Activated naive CD4-positive, alpha-beta T cell treated with anti-CD3 and anti-CD28 coated beads for 36 hours (primary cell): ENCODE measurements around the gene ZFYVE9. TPM values are rescaled to one million over a fixed set of nuclear protein-coding genes. Genes with fewer than 3 reads are reported as not detected.
"Not testable (repeated sequence)": the region's sequence is repeated elsewhere in the genome, so short reads cannot be mapped to it uniquely, and the experiment has no call there.

Experiments used
- CTCF ChIA-PET: fragments of 350-600 bp; sonication (Branson Sonifier 250); formaldehyde crosslinking; loops from one replicate; lab custom pipeline; 2021; ENCODE audit warnings: antibody characterized with exemption; lab: Charles Lee
- DNase-seq: peaks from one replicate; pipeline ENCODE4 v3.0.0-alpha.2; 2020
- H3K27ac Mint-ChIP-seq: one replicate; pipeline ENCODE4 v1.8.0; 2021; ENCODE audit warnings: mild to moderate bottlenecking, mixed read lengths
- H3K27me3 Mint-ChIP-seq: one replicate; pipeline ENCODE4 v1.8.0; 2021; ENCODE audit warnings: low read depth, mixed read lengths
- H3K36me3 Mint-ChIP-seq: one replicate; pipeline ENCODE4 v1.8.0; 2021; ENCODE audit warnings: low read depth, mixed read lengths
- H3K4me1 Mint-ChIP-seq: one replicate; pipeline ENCODE4 v1.8.0; 2021; ENCODE audit warnings: low read depth, mixed read lengths
- H3K4me3 Mint-ChIP-seq: one replicate; pipeline ENCODE4 v1.8.0; 2021; ENCODE audit warnings: mild to moderate bottlenecking, moderate library complexity, mixed read lengths
- H3K9me3 Mint-ChIP-seq: one replicate; pipeline ENCODE4 v1.8.0; 2021; ENCODE audit warnings: mixed read lengths
- intact Hi-C: fragments of 100-400 bp; cut with micrococcal nuclease; formaldehyde crosslinking; loops from one replicate; pipeline ENCODE4 v1.15.1; 2023
- total RNA-seq, 2 experiments: library from RNA; stranded (reverse); gene quantifications; one replicate each; pipeline ENCODE4 v1.2.3, GENCODE V29; 2021

Gene ZFYVE9
- total RNA-seq, 2 experiments from 2014 or later = 3.0 to 3.5 TPM

DNA sequence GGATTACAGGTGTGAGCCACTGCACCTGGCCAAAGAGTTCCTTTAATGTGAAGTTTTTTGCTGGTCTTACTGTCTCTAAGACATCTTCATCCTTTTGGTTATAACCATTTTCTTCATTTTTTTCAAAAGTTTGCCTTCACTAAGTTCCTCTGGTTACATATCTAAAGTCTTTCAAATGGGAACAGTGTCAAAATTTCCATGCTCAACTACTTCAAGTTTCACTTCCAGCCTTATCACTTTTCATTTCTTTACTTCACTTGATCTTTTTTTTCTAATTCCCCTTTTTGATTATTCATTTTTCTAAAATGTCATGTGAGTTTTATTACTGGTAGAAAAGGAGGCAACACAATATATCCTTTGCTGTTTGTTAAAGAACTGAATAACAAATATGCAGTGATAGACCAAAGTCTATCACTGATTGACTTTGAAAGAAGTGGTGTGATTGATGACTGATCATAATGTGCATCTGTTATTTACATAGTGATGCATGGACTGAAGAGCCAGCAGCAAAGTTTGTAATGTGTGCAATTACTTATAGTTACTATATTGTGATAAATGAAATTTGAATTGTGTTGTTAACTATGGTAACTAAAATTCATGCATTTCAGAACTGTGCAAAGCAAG lies 16.0 kb upstream of the ZFYVE9 start:
- intact Hi-C loops = loop anchor here (5.0 kb wide), 1 partner anchor 241 kb away; the partner anchor contains the start of gene CC2D1B
- no peak overlapping the region for H3K4me3 Mint-ChIP-seq

DNA sequence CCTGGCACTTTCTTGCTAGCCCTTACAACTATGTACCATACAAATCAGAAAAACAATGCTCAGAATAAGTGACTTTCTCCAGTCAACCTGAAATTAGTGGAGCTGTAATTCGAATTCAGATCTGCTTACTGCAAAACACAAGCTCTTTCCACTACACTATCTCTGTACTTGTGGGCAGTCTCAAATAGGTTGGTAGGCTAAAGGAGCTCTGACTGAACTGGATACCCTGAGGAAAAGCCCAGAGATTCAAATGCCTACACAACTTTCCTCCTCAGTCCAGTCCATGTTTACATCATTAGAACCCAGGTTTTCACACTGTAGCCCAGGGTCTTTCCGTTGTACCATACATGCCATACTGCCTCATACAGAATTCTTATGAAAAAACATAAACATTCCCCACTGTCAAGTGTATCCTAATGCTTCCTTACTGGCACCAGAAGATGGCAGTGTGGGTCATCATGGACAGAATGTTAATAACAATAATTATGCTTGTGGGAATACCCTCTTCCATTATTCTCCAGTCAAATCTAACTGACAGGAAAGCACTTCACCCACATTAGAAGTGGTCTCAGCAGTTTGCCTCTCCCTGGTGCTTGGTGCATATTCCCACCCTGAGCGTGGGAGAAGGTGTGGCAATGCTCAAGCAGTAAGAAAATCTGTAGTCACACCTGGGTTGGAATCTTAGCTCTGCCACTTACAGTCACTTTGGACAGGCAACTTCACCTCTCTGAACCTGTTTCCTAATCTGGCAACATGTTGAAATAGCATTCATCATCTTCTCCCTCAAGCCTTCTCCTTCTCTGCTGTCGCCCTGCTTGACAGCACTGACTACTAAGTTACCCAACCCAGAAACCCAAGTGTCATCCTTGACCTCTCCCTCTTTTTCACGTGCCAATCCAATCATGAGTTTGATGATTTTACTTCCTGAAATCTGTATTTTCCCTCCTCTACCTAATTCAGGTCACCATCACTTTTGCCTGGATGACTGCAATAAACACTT lies 14.4 kb upstream of the ZFYVE9 start:
- intact Hi-C loops = loop anchor here (1.0 to 5.0 kb wide), 4 partner anchors 169 to 559 kb away; partner anchors contain the start of gene CC2D1B
- H3K4me3 Mint-ChIP-seq = no peak overlapping the region
- peak; percentile 59 for DNase-seq
- peaks cover 16% of the 10 kb centered on the region for H3K4me1 Mint-ChIP-seq
- no peaks in the 10 kb centered on the region for H3K9me3 Mint-ChIP-seq
- no peaks in the 10 kb centered on the region for H3K36me3 Mint-ChIP-seq
- no peak overlapping the region for H3K27ac Mint-ChIP-seq
- peaks cover 11% of the 10 kb centered on the region for H3K27me3 Mint-ChIP-seq
- CTCF ChIA-PET = interaction anchor here (0.6 to 4.5 kb wide), 11 partner anchors 12 to 241 kb away, joined by 3 to 51 read pairs (median 4); no protein-coding TSS in a partner anchor

More for the DNA sequence above, 16.0 kb upstream of the ZFYVE9 start:
- H3K27ac Mint-ChIP-seq = no peak overlapping the region
- H3K9me3 Mint-ChIP-seq = no peaks in the 10 kb centered on the region
- peaks cover 16% of the 10 kb centered on the region for H3K4me1 Mint-ChIP-seq
- no peak for DNase-seq
- peaks cover 9% of the 10 kb centered on the region for H3K27me3 Mint-ChIP-seq
- CTCF ChIA-PET = interaction anchor here (1.0 to 4.5 kb wide), 5 partner anchors 13 to 171 kb away, joined by 4 to 51 read pairs (median 6); no protein-coding TSS in a partner anchor
- no peaks in the 10 kb centered on the region for H3K36me3 Mint-ChIP-seq

DNA sequence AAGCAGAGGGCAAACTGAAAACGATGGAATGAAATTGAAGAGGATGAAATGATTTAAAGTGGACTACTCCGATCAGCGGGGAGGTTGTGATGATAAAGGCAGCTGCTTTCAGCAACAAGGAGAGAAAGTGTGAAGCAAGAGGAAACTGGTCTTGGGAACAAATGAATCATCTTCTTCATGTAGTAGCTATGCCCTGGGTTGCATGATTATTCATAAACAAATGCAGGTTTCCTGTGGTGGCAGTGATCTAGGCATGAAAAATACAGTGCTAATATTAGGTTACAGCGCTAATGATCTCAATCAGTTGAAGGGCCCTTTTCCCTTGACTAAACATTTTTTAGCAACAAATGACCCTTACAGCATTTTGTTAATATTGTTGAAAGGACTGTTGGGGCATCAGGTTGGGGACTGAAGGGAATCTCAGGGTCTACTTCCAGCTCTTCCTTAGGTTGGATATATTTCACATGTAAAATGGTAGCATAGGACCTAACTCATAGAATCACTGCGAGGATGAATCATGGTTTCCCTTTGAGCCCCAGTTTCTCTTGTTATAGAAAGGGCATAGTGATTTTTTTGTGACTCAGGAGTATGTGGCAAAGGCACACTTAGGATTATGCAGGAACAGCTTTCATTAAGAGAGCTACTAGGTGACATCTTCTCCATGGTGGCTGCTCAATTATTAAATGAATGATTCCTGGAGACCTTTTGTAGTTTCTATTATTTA lies 1.9 kb upstream of the ZFYVE9 start:
- Mint-ChIP-seq H3K27ac (peak overlapping the region; percentile 33), H3K36me3 (peaks cover 2% of the 10 kb centered on the region), H3K4me1 (peaks cover 36% of the 10 kb centered on the region), H3K4me3 (peak overlapping the region; percentile 35), H3K9me3 (peaks cover 3% of the 10 kb centered on the region), H3K27me3 (no peaks in the 10 kb centered on the region)
- CTCF ChIA-PET = interaction anchor here (0.6 to 2.2 kb wide), 8 partner anchors 13 to 264 kb away, joined by 3 to 10 read pairs (median 3); partner anchors contain the start of genes ORC1, PRPF38A and TXNDC12
- peak; percentile 58 for DNase-seq
- intact Hi-C loops = loop anchor here (1.0 to 5.0 kb wide), 6 partner anchors 107 to 497 kb away; partner anchors contain the start of genes KTI12, NRDC and TUT4

DNA sequence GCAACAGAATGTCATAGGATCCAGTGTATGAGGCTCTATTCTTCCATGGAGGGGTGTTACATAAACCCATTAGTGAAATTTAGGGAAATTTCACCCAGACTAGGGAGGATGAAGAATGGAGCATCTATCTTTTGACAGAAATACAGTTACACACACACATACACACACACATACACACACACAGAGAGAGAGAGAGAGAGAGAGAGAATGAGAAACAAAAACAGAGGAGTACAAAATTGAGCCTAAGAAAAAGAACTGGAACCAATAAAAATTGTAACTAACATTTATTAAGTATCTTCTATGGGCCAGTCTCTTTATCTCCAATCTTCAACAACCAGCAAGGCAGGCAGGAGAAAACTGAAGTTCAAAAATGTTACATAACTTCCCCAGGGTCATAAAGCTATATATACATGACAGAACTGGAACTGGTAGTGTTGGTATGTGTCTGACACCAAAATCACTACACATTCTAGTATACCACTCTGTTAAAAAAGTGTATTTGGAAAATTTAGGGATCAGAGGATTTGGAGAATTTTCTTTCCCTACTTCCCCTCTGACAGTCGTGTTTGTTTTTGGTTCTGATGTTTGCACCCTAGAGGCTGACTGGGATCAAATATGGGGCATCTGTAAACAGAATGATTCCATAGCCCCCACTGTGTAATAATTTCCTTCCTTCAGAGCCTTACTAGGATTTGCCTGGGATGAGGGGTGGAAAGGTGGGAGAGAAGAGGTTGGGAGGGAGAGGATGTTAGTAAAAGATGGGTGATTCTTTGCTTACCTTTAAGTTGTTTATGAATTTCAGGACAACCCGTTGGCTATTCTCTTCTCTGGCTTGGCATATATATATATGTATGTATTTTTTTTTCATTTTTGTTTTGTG lies 1.0 kb upstream of the ZFYVE9 start:
- no peaks in the 10 kb centered on the region for H3K27me3 Mint-ChIP-seq
- no peak for DNase-seq
- H3K27ac Mint-ChIP-seq = peak overlapping the region; percentile 13
- peaks cover 40% of the 10 kb centered on the region for H3K4me1 Mint-ChIP-seq
- intact Hi-C loops = loop anchor here (1.0 to 5.0 kb wide), 7 partner anchors 85 to 545 kb away; partner anchors contain the start of genes BTF3L4, KTI12, NRDC and TUT4
- peak overlapping the region; percentile 76 for H3K4me3 Mint-ChIP-seq
- H3K9me3 Mint-ChIP-seq = peaks cover 3% of the 10 kb centered on the region
- CTCF ChIA-PET = interaction anchor here (0.6 to 2.2 kb wide), 7 partner anchors 14 to 264 kb away, joined by 3 to 10 read pairs (median 3); partner anchors contain the start of genes ORC1 and PRPF38A
- peaks cover 2% of the 10 kb centered on the region for H3K36me3 Mint-ChIP-seq

DNA sequence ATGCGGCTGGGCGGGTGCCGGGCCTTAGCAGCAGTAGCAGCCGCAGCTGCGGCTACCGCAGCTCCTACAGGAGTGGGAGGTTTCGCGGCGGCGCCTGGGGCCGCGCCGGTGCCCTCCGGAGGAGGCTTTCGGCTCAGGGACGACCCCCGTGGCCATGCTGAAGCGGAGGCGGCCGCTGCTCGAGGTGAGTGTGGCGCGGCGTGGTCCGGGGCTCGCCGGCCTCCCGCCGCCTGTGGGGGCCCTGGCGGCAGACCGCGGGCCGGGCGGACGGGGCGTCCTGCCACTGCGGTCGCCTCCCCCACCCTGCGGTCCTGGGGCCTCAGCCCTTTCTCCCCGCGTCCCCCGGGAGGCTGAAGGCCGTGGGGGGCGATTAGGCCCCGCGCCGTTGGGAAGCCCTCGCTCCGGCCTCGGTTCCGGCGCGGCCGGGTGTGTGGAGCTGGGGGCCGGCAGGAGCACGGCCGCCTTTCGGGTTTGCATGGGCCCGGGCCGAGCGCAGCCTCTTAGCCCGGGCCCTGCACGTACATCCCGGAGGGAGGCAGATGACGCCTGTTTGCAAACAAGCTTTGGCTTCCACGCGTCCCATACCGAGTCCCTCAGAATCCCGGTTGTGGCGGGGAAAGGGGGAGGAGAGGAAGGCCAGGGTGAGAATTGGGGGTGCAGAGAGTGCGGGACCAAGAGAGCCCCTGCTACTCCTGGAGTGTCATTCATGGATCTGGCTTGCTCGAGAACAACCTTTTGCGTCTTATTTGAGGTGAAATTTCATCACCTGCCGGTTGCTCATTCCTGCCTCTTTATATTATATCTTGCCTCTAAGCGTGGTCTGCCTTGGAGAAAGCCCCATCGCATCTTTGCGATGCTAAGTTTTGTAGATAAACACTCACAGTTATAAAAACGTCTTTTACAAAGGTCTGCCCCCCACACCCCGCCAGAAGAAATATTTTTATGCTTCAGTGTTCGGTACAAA lies 613 bp downstream of the ZFYVE9 start:
- CTCF ChIA-PET = interaction anchor here (0.6 to 1.5 kb wide), 4 partner anchors 115 to 1187 kb away, joined by 3 to 4 read pairs (median 4); no protein-coding TSS in a partner anchor
- Mint-ChIP-seq H3K9me3 (no peaks in the 10 kb centered on the region), H3K4me3 (peak overlapping the region; percentile 84), H3K27ac (peak overlapping the region; percentile 68), H3K27me3 (no peaks in the 10 kb centered on the region), H3K4me1 (peaks cover 40% of the 10 kb centered on the region), H3K36me3 (no peaks in the 10 kb centered on the region)
- DNase-seq = peak; percentile 36
- intact Hi-C loops = loop anchor here (1.0 to 5.0 kb wide), 3 partner anchors 224 to 415 kb away; partner anchors contain the start of genes CC2D1B and TUT4

DNA sequence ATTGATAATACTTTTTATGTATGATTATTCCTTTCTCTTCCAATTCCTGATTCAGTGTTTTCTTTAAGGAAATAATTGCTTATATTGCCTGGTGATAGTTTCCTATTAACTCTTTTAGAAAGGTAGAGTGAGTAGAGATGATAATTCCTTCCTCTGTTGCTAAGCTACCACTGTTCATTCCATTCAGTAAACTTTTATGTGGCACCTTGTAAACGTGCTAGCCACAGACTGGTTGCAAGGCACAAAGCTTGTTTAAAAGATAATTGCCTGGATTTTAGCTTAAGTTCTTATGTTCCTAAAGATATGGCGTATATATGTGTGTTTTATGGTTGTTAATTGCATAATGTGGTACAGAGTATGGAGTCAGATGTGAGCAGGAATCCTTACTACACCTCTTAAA lies 3.2 kb downstream of the ZFYVE9 start:
- Mint-ChIP-seq H3K36me3 (no peaks in the 10 kb centered on the region), H3K9me3 (no peaks in the 10 kb centered on the region), H3K27me3 (no peaks in the 10 kb centered on the region), H3K4me3 (no peak overlapping the region), H3K4me1 (peaks cover 23% of the 10 kb centered on the region), H3K27ac (no peak overlapping the region)
- no peak for DNase-seq
- intact Hi-C loops = no loop called here
- CTCF ChIA-PET = interaction anchor here (0.6 kb wide), 2 partner anchors 546 to 558 kb away, joined by 3 read pairs; no protein-coding TSS in a partner anchor

DNA sequence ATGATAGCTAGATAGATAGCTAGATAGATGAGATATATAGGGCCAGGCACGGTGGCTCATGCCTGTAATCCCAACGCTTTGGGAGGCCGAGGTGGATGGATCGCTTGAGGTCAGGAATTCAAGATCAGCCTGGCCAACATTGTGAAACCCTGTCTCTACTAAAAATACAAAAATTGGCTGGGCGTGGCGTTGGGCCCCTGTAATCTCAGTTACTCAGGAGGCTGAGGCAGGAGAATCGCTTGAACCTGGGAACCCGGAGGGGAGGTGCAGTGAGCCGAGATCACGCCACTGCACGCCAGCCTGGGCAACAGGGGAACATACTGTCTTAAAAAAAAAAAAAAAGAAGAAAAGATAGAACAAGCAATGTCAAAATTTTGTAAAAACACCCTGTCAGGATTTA lies 8.6 kb downstream of the ZFYVE9 start:
- DNase-seq, intact Hi-C loops, H3K9me3 Mint-ChIP-seq, H3K4me3 Mint-ChIP-seq, H3K36me3 Mint-ChIP-seq, CTCF ChIA-PET, H3K27ac Mint-ChIP-seq, H3K4me1 Mint-ChIP-seq, H3K27me3 Mint-ChIP-seq: not testable (repeated sequence)

DNA sequence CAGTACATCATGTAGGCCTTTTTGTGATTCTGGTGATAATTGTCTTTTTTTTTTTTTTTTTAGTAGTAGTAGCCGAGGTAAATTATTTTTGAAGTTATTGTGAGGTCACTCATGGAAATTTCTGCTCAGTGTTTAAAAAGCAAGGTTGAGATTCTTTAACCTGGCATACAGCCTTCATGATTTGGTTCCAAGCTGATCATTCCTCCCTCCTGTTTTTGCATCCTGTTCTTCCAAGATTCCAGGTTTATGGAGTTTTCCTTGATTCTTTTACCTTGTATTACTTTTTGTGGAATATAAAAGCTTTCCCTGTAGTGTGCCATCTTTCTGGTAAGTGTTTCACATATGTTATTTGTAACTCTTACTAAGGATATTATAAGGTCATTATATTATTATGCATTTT lies 9.1 kb downstream of the ZFYVE9 start:
- DNase-seq = no peak
- intact Hi-C loops = no loop called here
- no peak overlapping the region for H3K27ac Mint-ChIP-seq
- H3K36me3 Mint-ChIP-seq = no peaks in the 10 kb centered on the region
- no peak overlapping the region for H3K4me3 Mint-ChIP-seq
- no peaks in the 10 kb centered on the region for H3K9me3 Mint-ChIP-seq
- H3K4me1 Mint-ChIP-seq = no peaks in the 10 kb centered on the region
- no peaks in the 10 kb centered on the region for H3K27me3 Mint-ChIP-seq
- CTCF ChIA-PET = interaction anchor here (0.7 kb wide), 1 partner anchor 88 kb away, joined by 3 read pairs; no protein-coding TSS in a partner anchor

DNA sequence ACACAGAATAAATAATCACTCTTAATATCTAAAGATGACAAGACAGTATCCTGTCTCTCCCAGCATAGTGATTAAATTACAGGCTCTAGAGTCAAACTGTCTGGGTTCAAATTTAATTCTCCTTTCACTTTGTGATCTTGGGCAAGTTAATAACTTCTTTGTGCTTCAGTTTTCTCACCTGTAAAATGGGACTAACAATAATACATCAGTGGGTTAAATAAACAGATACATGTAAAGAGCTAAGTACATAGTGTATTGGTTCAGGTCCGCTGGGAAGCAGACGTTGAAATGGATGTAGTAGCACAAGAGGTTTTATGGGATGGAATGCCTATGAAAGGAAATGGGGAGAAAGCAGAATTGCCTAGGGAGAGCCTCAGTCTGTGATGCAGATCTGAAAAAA lies 10.7 kb downstream of the ZFYVE9 start:
- no peaks in the 10 kb centered on the region for H3K4me1 Mint-ChIP-seq
- H3K9me3 Mint-ChIP-seq = no peaks in the 10 kb centered on the region
- DNase-seq = no peak
- intact Hi-C loops = no loop called here
- no peak overlapping the region for H3K27ac Mint-ChIP-seq
- no peak overlapping the region for H3K4me3 Mint-ChIP-seq
- CTCF ChIA-PET = no interaction called here
- no peaks in the 10 kb centered on the region for H3K36me3 Mint-ChIP-seq
- no peaks in the 10 kb centered on the region for H3K27me3 Mint-ChIP-seq

DNA sequence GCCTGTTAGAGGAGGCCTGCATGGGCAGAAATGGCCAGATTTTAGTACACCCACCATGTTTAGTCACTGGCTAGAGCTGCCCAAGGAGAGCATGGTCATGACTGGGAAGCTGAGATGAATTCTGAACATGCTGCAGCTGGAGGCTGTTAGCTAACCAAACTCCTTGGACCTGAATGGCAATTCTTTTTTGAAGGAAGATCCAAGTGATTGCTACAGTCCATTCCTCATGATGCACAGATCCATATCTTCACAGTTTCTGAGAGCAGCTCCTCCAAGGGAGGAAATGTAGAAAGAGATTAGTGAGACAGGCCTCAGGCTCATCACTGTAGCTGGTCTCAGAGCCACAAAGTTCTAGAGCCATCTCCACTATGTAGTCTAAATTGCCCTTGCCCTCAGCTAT lies 11.1 kb downstream of the ZFYVE9 start:
- CTCF ChIA-PET = no interaction called here
- Mint-ChIP-seq H3K36me3 (no peaks in the 10 kb centered on the region), H3K9me3 (no peaks in the 10 kb centered on the region), H3K27ac (no peak overlapping the region), H3K27me3 (no peaks in the 10 kb centered on the region), H3K4me3 (no peak overlapping the region), H3K4me1 (no peaks in the 10 kb centered on the region)
- intact Hi-C loops = no loop called here
- DNase-seq = no peak
